GM12878 (cell line): ENCODE measurements around the gene OVCA2. TPM values are rescaled to one million over a fixed set of nuclear protein-coding genes. Genes with fewer than 3 reads are reported as not detected.

ENCODE experiments used
- BCLAF1 ChIP-seq: fragments of 450-650 bp; IDR thresholded peaks from 2 replicates; pipeline ENCODE4 v1.6.1; 2017; ENCODE audit warnings: antibody characterized with exemption, mild to moderate bottlenecking, moderate library complexity
- BHLHE40 ChIP-seq, 2 experiments: fragments of 450-650 bp in 1 of 2; IDR thresholded peaks; 2 replicates each; pipeline ENCODE4 v1.6.1; 2011 to 2017; ENCODE audit warnings: low read depth in 2 of 2, borderline replicate concordance in 1 of 2, improper control_type of control experiment in 1 of 2, low read length in 1 of 2, mild to moderate bottlenecking in 1 of 2
- CEBPZ ChIP-seq: fragments of 150-350 bp; IDR thresholded peaks from 2 replicates; pipeline ENCODE4 v1.6.1; 2016; ENCODE audit warnings: low read depth, low read length
- CHD1 ChIP-seq: IDR thresholded peaks from 2 replicates; pipeline ENCODE4 v1.6.1; 2012; ENCODE audit warnings: low read depth, low read length, improper control_type of control experiment
- CREB1 ChIP-seq: IDR thresholded peaks from 2 replicates; pipeline ENCODE4 v1.6.1; 2012; ENCODE audit warnings: low read depth, mild to moderate bottlenecking, inconsistent platforms
- FOXK2 ChIP-seq: fragments of 450-650 bp; IDR thresholded peaks from 2 replicates; pipeline ENCODE4 v1.6.1; 2017; ENCODE audit warnings: mild to moderate bottlenecking, moderate library complexity
- HCFC1 ChIP-seq: fragments of 150-350 bp; IDR thresholded peaks from 2 replicates; pipeline ENCODE4 v1.6.1; 2014; ENCODE audit warnings: low read length
- IKZF1 ChIP-seq: fragments of 450-650 bp; conservative IDR thresholded peaks from 2 replicates; pipeline ENCODE4 v1.6.1; 2017; ENCODE audit warnings: antibody characterized with exemption, mild to moderate bottlenecking
- IRF4 ChIP-seq: IDR thresholded peaks from 2 replicates; pipeline ENCODE4 v1.6.1; 2011; ENCODE audit warnings: low read depth, low read length
- KLF5 ChIP-seq: fragments of 450-650 bp; IDR thresholded peaks from 2 replicates; pipeline ENCODE4 v1.6.1; 2014; ENCODE audit warnings: mild to moderate bottlenecking; ENCODE audit not compliant: partially characterized antibody
- LARP7 ChIP-seq: fragments of 450-650 bp; IDR thresholded peaks from 2 replicates; pipeline ENCODE4 v1.6.1; 2017; ENCODE audit warnings: mild to moderate bottlenecking
- MEF2A ChIP-seq: IDR thresholded peaks from 2 replicates; pipeline ENCODE4 v1.6.1; 2011; ENCODE audit warnings: low read depth, mild to moderate bottlenecking, low read length, moderate library complexity; ENCODE audit not compliant: insufficient read depth
- MTA3 ChIP-seq: IDR thresholded peaks from 2 replicates; pipeline ENCODE4 v1.6.1; 2012; ENCODE audit warnings: low read length, inconsistent platforms, borderline replicate concordance
- NFYB ChIP-seq: IDR thresholded peaks from 2 replicates; pipeline ENCODE4 v1.6.1; 2011; ENCODE audit warnings: low read depth, mild to moderate bottlenecking, low read length, improper control_type of control experiment, moderate library complexity; ENCODE audit not compliant: insufficient read depth
- PBX3 ChIP-seq: IDR thresholded peaks from 2 replicates; pipeline ENCODE4 v1.6.1; 2011; ENCODE audit warnings: mild to moderate bottlenecking, low read depth, low read length, moderate library complexity; ENCODE audit not compliant: insufficient replicate concordance
- PKNOX1 ChIP-seq: fragments of 450-650 bp; IDR thresholded peaks from 2 replicates; pipeline ENCODE4 v1.6.1; 2016; ENCODE audit warnings: mild to moderate bottlenecking
- PML ChIP-seq: IDR thresholded peaks from 2 replicates; pipeline ENCODE4 v1.6.1; 2012; ENCODE audit warnings: low read length, inconsistent platforms
- RELA ChIP-seq: fragments of 450-650 bp; IDR thresholded peaks from 2 replicates; pipeline ENCODE4 v1.8.0; 2014; ENCODE audit warnings: borderline replicate concordance; ENCODE audit not compliant: partially characterized antibody
- STAT3 ChIP-seq: IDR thresholded peaks from 2 replicates; pipeline ENCODE4 v1.6.1; 2011; ENCODE audit warnings: low read depth, low read length, improper control_type of control experiment
- SUZ12 ChIP-seq: fragments of 200-600 bp; sonication (generic); IDR thresholded peaks from one replicate; pipeline ENCODE4 v1.6.1; 2018; ENCODE audit warnings: antibody characterized with exemption, mild to moderate bottlenecking; ENCODE audit not compliant: unreplicated experiment
- ZNF274 ChIP-seq: IDR thresholded peaks from one replicate; pipeline ENCODE4 v1.8.0; 2011; ENCODE audit not compliant: insufficient read length, insufficient read depth
- polyA plus RNA-seq, 11 experiments: library from polyadenylated mRNA; depleted of rRNA in 4 of 11; unstranded in 6 of 11; stranded (reverse) in 5 of 11; fragments of >200 nt; fragmentation: Nextera tagmentation in 4 of 11; fragmentation: Illumina TruSeq in 1 of 11; extraction: Ambion mirVana in 4 of 11; extraction: Trizol in 1 of 11; gene quantifications; 1 replicate in 1 of 11; 2 replicates in 10 of 11; pipeline versions ENCODE4 v1.2.1 to v1.2.3, GENCODE V29; 2011 to 2016; ENCODE audit warnings: inconsistent platforms in 2 of 11, missing spikeins in 2 of 11, low read depth in 1 of 11
- total RNA-seq, 4 experiments: library from RNA; depleted of rRNA in 3 of 4; stranded (reverse); fragments of >200 nt in 3 of 4; fragmentation: Illumina TruSeq in 1 of 4; extraction: Trizol in 1 of 4; gene quantifications; 2 replicates each; pipeline versions ENCODE4 v1.2.1 to v1.2.3, GENCODE V29; 2013 to 2021

OVCA2 gene
- total and polyA plus RNA-seq, 10 of the 15 experiments (the other 5 are each of a cell fraction or from before 2014, with no cell fraction given) = 6.1 to 75.3 (median 40.7) TPM

- TF ChIP-seq PKNOX1 (peak; percentile 64; the same call in 1 of the 2 replicates), CREB1 (peak; percentile 89), HCFC1 (peak; percentile 88), SUZ12 (no peak), ZNF274 (no peak), KLF5 (peak; percentile 69), IKZF1 (peak; percentile 84), NFYB (no peak), BCLAF1 (no peak), IRF4 (0 out of 2 replicates have a peak, but pooled peaks have one; percentile 24), BHLHE40 (IDR thresholded peaks at IDR 0.05; ENCODE audit: borderline replicate concordance in 1 of 2, low read depth in 2 of 2, low read length in 1 of 2) (peak in 1 of 2 experiments; percentile 63; a peak in 2 of 4 replicates), MEF2A (no peak), LARP7 (peak; percentile 95), PBX3 (no peak), RELA (peak; percentile 86), CHD1 (no peak), FOXK2 (no peak), MTA3 (no peak; the same call in 1 of the 2 replicates), STAT3 (no peak), CEBPZ (no peak), PML (peak; percentile 76; the same call in 1 of the 2 replicates)
Measured at GRCh38 chr17:2041561-2042389, at the start of gene OVCA2 (continued).
